HEK293 (cell line): ENCODE data around the gene SPRY4.

Source experiments
- CTCF ChIA-PET: fragments of 350-600 bp; formaldehyde crosslinking; extraction: SDS; loops from one replicate; lab custom pipeline; 2021; ENCODE audit warnings: antibody characterized with exemption; lab: Yijun Ruan, JAX
- POLR2A ChIA-PET: fragments of 300-600 bp; formaldehyde crosslinking; extraction: SDS; loops from one replicate; lab custom pipeline; 2020; ENCODE audit warnings: antibody characterized with exemption, inconsistent platforms; lab: Yijun Ruan, JAX
- H3K27ac ChIP-seq: fragments of 200-500 bp; sonication (Bioruptor generic); 2 replicates; pipeline ENCODE4 v1.5.1; 2014; ENCODE audit warnings: low read depth, low read length, control low read depth, inconsistent platforms; ENCODE audit errors: extremely low read depth
- H3K36me3 ChIP-seq, 2 experiments: fragments of 200-500 bp in 1 of 2; sonication (Bioruptor generic) in 1 of 2; 1 replicate in 1 of 2; 2 replicates in 1 of 2; pipeline ENCODE4 v1.5.1; 2014 to 2017; ENCODE audit warnings: inconsistent platforms in 2 of 2, low read length in 2 of 2; ENCODE audit not compliant: control insufficient read depth in 2 of 2, insufficient read depth in 1 of 2
- H3K4me1 ChIP-seq: fragments of 200-500 bp; sonication (Bioruptor generic); 2 replicates; pipeline ENCODE4 v1.5.1; 2014; ENCODE audit warnings: mild to moderate bottlenecking, low read length, inconsistent platforms; ENCODE audit not compliant: control insufficient read depth, insufficient read depth
- H3K4me3 ChIP-seq: 2 replicates; pipeline ENCODE4 v1.5.1; 2011; ENCODE audit warnings: low read depth, mild to moderate bottlenecking, control low read depth, low read length, moderate library complexity
- H3K9me3 ChIP-seq: fragments of 200-500 bp; sonication (Bioruptor generic); 2 replicates; pipeline ENCODE4 v1.5.1; 2014; ENCODE audit warnings: low read depth, low read length, inconsistent platforms; ENCODE audit not compliant: control insufficient read depth, insufficient read depth
- HOXD13 ChIP-seq: sonication (generic); formaldehyde crosslinking; IDR thresholded peaks from 2 replicates; pipeline ENCODE4 v1.8.0; 2022; ENCODE audit warnings: missing genetic modification reagents, borderline replicate concordance
- TRIM28 ChIP-seq: IDR thresholded peaks from 2 replicates; pipeline ENCODE4 v1.6.1; 2011; ENCODE audit warnings: low read length, control low read depth, borderline replicate concordance
- YY1 ChIP-seq: fragments of 450-650 bp; formaldehyde crosslinking; IDR thresholded peaks from 2 replicates; pipeline ENCODE4 v1.5.1; 2018; ENCODE audit warnings: missing biosample characterization, missing genetic modification characterization
- ZBTB7A ChIP-seq: fragments of 450-650 bp; formaldehyde crosslinking; IDR thresholded peaks from 2 replicates; pipeline ENCODE4 v1.5.1; 2016; ENCODE audit warnings: low read depth, missing biosample characterization, missing genetic modification characterization
- ZFP69B ChIP-seq: fragments of 450-650 bp; formaldehyde crosslinking; IDR thresholded peaks from 2 replicates; pipeline ENCODE4 v1.5.1; 2016; ENCODE audit warnings: missing biosample characterization, missing genetic modification characterization
- ZNF112 ChIP-seq: fragments of 450-650 bp; formaldehyde crosslinking; IDR thresholded peaks from 2 replicates; pipeline ENCODE4 v1.5.0; 2017; ENCODE audit warnings: missing biosample characterization, missing genetic modification characterization
- ZNF121 ChIP-seq: fragments of 450-650 bp; formaldehyde crosslinking; IDR thresholded peaks from 2 replicates; pipeline ENCODE4 v1.5.1; 2016; ENCODE audit warnings: missing biosample characterization, missing genetic modification characterization
- ZNF19 ChIP-seq: fragments of 450-650 bp; formaldehyde crosslinking; IDR thresholded peaks from 2 replicates; pipeline ENCODE4; 2016; ENCODE audit warnings: missing biosample characterization, missing genetic modification characterization, low read depth
- ZNF24 ChIP-seq: fragments of 450-650 bp; formaldehyde crosslinking; IDR thresholded peaks from 2 replicates; pipeline ENCODE4 v1.5.1; 2016; ENCODE audit warnings: missing biosample characterization, missing genetic modification characterization
- ZNF248 ChIP-seq: fragments of 450-650 bp; formaldehyde crosslinking; IDR thresholded peaks from 2 replicates; pipeline ENCODE4 v1.5.1; 2017; ENCODE audit warnings: missing biosample characterization, missing genetic modification characterization
- ZNF274 ChIP-seq, 2 experiments: fragments of 200-500 bp in 1 of 2; fragments of 450-650 bp in 1 of 2; sonication (Bioruptor generic) in 1 of 2; formaldehyde crosslinking in 1 of 2; IDR thresholded peaks; 2 replicates each; pipeline versions ENCODE4 v1.5.1 to v1.6.1; 2014 to 2016; ENCODE audit warnings: borderline replicate concordance in 1 of 2, inconsistent platforms in 1 of 2, low read length in 1 of 2, missing biosample characterization in 1 of 2, missing genetic modification characterization in 1 of 2
- ZNF302 ChIP-seq: fragments of 450-650 bp; formaldehyde crosslinking; IDR thresholded peaks from 2 replicates; pipeline ENCODE4 v1.5.1; 2016; ENCODE audit warnings: missing biosample characterization, missing genetic modification characterization, low read depth
- ZNF426 ChIP-seq: fragments of 450-650 bp; formaldehyde crosslinking; IDR thresholded peaks from 2 replicates; pipeline ENCODE4 v1.5.1; 2017; ENCODE audit warnings: missing biosample characterization, missing genetic modification characterization, mild to moderate bottlenecking, inconsistent platforms, moderate library complexity
- ZNF560 ChIP-seq: fragments of 450-650 bp; formaldehyde crosslinking; IDR thresholded peaks from 2 replicates; pipeline ENCODE4 v1.5.1; 2017; ENCODE audit warnings: missing biosample characterization, missing genetic modification characterization, borderline replicate concordance
- ZNF624 ChIP-seq: fragments of 450-650 bp; formaldehyde crosslinking; IDR thresholded peaks from 2 replicates; pipeline ENCODE4 v1.5.1; 2017; ENCODE audit warnings: missing biosample characterization, missing genetic modification characterization
- ZNF701 ChIP-seq: fragments of 450-650 bp; formaldehyde crosslinking; IDR thresholded peaks from 2 replicates; pipeline ENCODE4 v1.5.1; 2016; ENCODE audit warnings: missing biosample characterization, missing genetic modification characterization
- TF ChIP-seq, protein P1 (sequence below): fragments of 450-650 bp; formaldehyde crosslinking; IDR thresholded peaks from 2 replicates; pipeline ENCODE4 v1.5.1; 2016; ENCODE audit warnings: missing biosample characterization, missing genetic modification characterization
- TF ChIP-seq, protein P2 (sequence below): fragments of 450-650 bp; formaldehyde crosslinking; IDR thresholded peaks from 2 replicates; pipeline ENCODE4 v1.5.1; 2016; ENCODE audit warnings: missing biosample characterization, missing genetic modification characterization, borderline replicate concordance
- TF ChIP-seq, protein P3 (sequence below): fragments of 450-650 bp; formaldehyde crosslinking; IDR thresholded peaks from 2 replicates; pipeline ENCODE4 v1.5.1; 2016; ENCODE audit warnings: missing biosample characterization, missing genetic modification characterization, low read depth

Gene SPRY4

DNA sequence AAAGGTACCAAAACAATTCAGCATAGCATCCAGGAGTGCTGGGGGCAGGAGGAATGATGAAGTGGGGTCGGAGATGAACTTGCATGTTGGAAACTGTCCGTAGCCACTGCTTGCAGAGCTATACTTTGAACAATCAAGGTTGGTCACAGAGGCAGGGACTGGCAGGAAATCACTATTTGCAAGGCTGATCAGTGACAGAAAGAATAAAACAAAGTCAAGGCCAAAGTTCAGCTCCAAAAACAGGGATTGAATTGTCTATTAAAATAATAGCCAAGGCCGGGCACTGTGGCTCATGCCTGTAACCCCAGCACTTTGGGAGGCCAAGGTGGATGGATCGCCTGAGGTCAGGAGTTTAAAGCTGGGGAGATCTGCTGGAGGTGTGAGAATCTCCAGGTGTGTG, 18.7 kb upstream of the SPRY4 start:
- Histone ChIP-seq H3K4me3 (no peak overlapping the region), H3K27ac (no peak overlapping the region), H3K9me3 (no peaks in the 10 kb centered on the region), H3K36me3 (no peaks in the 10 kb centered on the region), H3K4me1 (no peaks in the 10 kb centered on the region)
- ChIA-PET CTCF (no interaction called here), POLR2A (no interaction called here)
- TF ChIP-seq, protein P1, sequence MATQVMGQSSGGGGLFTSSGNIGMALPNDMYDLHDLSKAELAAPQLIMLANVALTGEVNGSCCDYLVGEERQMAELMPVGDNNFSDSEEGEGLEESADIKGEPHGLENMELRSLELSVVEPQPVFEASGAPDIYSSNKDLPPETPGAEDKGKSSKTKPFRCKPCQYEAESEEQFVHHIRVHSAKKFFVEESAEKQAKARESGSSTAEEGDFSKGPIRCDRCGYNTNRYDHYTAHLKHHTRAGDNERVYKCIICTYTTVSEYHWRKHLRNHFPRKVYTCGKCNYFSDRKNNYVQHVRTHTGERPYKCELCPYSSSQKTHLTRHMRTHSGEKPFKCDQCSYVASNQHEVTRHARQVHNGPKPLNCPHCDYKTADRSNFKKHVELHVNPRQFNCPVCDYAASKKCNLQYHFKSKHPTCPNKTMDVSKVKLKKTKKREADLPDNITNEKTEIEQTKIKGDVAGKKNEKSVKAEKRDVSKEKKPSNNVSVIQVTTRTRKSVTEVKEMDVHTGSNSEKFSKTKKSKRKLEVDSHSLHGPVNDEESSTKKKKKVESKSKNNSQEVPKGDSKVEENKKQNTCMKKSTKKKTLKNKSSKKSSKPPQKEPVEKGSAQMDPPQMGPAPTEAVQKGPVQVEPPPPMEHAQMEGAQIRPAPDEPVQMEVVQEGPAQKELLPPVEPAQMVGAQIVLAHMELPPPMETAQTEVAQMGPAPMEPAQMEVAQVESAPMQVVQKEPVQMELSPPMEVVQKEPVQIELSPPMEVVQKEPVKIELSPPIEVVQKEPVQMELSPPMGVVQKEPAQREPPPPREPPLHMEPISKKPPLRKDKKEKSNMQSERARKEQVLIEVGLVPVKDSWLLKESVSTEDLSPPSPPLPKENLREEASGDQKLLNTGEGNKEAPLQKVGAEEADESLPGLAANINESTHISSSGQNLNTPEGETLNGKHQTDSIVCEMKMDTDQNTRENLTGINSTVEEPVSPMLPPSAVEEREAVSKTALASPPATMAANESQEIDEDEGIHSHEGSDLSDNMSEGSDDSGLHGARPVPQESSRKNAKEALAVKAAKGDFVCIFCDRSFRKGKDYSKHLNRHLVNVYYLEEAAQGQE (tag by site-specific recombination) = no peak
- TF ChIP-seq TRIM28 = no peak
- no peak for TF ChIP-seq HOXD13
- TF ChIP-seq ZNF19 (tag by site-specific recombination) = no peak
- no peak for TF ChIP-seq ZNF24 (tag by site-specific recombination)
- TF ChIP-seq ZNF121 (tag by site-specific recombination) = no peak
- TF ChIP-seq ZNF248 (tag by site-specific recombination) = no peak
- no peak for TF ChIP-seq ZNF302 (tag by site-specific recombination)
- no peak for TF ChIP-seq ZBTB7A (tag by site-specific recombination)
- no peak for TF ChIP-seq ZNF426 (tag by site-specific recombination)
- no peak for TF ChIP-seq ZFP69B (tag by site-specific recombination)
- no peak for TF ChIP-seq ZNF274 (IDR thresholded peaks at IDR 0.05; ENCODE audit: low read length)
- TF ChIP-seq ZNF274 (tag by site-specific recombination; IDR thresholded peaks at IDR 0.05; ENCODE audit: borderline replicate concordance) = no peak
- no peak for TF ChIP-seq ZNF560 (tag by site-specific recombination)
- no peak for TF ChIP-seq YY1 (tag by site-specific recombination)
- TF ChIP-seq ZNF112 (tag by site-specific recombination) = no peak
- TF ChIP-seq ZNF701 (tag by site-specific recombination) = no peak
- no peak for TF ChIP-seq ZNF624 (tag by site-specific recombination)
- TF ChIP-seq, protein P2, sequence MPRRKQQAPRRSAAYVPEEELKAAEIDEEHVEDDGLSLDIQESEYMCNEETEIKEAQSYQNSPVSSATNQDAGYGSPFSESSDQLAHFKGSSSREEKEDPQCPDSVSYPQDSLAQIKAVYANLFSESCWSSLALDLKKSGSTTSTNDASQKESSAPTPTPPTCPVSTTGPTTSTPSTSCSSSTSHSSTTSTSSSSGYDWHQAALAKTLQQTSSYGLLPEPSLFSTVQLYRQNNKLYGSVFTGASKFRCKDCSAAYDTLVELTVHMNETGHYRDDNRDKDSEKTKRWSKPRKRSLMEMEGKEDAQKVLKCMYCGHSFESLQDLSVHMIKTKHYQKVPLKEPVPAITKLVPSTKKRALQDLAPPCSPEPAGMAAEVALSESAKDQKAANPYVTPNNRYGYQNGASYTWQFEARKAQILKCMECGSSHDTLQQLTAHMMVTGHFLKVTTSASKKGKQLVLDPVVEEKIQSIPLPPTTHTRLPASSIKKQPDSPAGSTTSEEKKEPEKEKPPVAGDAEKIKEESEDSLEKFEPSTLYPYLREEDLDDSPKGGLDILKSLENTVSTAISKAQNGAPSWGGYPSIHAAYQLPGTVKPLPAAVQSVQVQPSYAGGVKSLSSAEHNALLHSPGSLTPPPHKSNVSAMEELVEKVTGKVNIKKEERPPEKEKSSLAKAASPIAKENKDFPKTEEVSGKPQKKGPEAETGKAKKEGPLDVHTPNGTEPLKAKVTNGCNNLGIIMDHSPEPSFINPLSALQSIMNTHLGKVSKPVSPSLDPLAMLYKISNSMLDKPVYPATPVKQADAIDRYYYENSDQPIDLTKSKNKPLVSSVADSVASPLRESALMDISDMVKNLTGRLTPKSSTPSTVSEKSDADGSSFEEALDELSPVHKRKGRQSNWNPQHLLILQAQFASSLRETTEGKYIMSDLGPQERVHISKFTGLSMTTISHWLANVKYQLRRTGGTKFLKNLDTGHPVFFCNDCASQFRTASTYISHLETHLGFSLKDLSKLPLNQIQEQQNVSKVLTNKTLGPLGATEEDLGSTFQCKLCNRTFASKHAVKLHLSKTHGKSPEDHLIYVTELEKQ (tag by site-specific recombination) = no peak
- TF ChIP-seq, protein P3, sequence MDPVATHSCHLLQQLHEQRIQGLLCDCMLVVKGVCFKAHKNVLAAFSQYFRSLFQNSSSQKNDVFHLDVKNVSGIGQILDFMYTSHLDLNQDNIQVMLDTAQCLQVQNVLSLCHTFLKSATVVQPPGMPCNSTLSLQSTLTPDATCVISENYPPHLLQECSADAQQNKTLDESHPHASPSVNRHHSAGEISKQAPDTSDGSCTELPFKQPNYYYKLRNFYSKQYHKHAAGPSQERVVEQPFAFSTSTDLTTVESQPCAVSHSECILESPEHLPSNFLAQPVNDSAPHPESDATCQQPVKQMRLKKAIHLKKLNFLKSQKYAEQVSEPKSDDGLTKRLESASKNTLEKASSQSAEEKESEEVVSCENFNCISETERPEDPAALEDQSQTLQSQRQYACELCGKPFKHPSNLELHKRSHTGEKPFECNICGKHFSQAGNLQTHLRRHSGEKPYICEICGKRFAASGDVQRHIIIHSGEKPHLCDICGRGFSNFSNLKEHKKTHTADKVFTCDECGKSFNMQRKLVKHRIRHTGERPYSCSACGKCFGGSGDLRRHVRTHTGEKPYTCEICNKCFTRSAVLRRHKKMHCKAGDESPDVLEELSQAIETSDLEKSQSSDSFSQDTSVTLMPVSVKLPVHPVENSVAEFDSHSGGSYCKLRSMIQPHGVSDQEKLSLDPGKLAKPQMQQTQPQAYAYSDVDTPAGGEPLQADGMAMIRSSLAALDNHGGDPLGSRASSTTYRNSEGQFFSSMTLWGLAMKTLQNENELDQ = no peak
